Stimulated activated CD4-positive, alpha-beta T cell treated with anti-CD3 and anti-CD28 coated beads, Interleukin-12 subunit alpha, Interleukin-12 subunit beta, amount 100 ng/mL, for 24 hours (primary cell): ENCODE measurements around the gene PRDM16.

ENCODE experiments used
- DNase-seq, 2 experiments: peaks; one replicate each; pipeline ENCODE4 v3.0.0-alpha.2; 2020; ENCODE audit warnings: low read depth in 2 of 2

The PRDM16 gene

DNA sequence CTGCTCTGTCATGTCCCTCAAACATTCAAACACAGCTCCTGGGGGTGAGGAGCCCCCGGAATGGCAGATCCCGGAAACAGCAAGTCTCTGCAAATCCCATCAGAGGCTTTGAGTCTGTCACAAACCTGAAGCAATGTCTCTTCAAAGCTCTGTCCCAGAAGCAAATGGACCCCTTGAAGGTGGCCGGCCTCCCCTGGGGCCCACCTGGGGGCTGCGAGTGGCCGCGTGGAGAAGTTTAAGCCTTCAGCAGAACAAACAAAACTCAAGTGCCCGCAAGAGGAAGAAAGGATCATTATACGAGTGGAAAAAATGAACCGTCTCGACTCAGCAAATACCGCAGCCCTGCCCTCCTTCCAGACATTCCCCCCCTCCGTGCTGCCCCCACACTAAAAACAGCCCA lies 53.3 kb downstream of the PRDM16 start:
- DNase-seq: no peak

DNA sequence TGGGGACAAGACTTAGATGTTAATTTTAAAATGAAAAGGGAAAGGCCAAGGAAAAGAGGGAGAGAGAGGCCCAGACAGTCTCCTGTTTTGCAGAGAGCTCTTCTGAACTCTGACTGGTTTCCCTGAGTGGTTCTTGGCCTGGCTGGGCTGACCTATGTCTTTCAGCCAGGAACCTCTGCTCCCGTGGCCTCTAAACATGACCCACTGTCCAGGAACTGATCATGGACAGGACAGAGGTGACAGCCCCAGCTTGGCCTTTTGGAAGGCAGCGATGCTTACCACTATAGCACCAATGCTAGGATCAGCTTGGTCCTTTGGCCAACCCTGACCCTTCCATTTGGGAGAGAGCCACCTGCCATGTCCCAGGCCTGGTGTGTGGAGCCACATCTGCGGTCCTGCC lies 55.2 kb downstream of the PRDM16 start:
- no peak for DNase-seq

DNA sequence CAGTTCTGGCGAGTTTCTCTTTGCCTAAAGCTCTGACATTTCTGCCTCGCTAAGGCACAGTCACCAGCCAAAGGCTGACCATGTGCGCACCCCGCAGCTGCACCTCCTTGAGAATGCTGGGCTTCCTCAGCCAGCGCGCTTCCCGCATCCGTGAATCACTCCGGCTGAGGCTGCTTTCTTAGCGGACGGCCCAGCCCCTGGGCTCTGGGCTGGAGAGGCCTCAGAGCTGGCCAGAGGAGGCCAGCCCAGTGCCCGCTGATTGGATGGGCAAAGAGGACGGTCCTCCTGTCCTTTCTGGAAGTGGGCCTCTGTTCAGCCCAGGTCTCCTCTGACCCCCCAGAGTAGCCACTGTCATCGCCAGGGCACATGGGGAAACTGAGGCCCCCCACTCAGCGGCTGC lies 56.1 kb downstream of the PRDM16 start:
- no peak for DNase-seq

DNA sequence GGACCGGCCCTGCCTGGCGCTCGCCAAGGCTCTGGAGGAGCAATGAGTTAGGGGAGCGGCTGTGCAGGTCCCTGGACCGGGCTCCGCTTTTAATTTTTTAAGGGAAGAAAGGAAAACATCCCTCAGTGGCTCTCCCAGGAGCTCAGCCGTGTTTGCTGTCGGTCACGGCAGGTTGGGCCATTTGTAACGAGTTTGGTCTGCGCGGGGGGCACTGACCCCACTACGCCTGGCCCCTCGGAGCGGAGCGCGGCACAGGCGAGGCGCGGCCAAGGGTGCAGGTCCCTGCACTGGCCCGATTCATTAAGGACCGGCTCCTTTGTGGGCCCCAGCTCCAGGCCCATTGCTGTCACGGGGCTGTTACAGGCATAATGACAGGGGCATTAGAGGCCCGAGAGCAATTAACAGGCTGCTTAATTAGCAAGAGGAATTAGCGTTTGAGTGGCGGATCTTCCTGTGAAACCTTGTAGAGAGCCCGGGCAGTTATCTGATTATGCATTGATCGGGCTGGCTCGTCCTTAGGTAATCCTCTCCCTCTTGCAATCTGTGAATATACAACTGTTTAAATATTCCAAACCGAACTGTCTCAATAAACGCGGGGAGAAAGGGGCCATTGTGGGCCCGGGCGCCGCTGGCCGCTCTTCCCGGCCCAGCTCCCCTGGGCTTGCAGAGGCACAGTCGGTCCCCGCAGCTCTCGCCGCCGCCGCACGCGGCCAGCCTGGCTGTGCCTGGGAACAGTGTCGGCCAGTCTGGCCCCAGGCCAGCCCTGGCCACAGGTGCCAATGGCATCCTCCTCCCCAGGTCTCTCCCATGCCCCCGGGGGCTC lies 56.8 kb downstream of the PRDM16 start:
- DNase-seq: no peak

DNA sequence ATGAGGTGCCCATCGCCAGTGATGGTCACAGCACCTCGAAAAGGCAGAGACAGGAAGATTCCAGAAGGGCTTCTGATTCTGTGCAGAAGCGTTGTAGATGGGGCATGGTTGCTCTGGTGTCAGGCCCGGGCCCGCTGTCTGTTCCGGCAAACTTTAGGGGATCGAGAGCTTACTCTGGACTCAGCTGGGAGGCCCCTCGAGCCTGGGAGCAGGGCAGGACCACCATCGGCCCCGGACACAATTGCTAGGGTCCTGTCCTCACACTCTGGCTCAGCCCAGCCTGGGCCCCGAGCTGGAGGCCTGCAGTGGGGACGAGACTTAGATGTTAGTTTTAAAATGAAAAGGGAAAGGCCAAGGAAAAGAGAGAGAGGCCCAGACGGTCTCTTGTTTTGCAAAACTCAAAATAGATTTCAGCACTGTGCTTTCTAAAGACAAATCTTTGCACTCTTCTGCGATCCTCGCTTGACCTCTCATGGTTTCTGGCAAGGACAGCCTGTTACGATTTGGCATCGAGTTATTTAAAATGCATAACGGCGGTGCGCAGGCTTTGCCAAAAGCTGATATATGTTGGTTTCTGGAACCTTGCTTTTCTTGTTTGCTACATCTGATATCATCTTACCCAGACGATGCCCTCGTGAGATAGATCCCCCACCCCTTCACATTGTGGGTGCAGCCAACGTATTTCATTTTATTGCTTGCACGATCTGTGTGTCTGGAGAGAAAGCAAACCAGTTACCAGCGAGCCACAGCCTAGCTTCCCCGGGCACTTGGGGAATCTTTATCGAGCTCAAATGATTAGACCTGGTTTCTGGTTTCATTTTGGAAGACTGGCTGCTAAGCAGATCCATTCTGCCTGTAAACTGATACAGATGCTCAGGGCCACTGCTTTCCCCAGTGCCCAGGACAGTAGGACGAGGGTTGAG lies 58.0 kb downstream of the PRDM16 start:
- DNase-seq: no peak

DNA sequence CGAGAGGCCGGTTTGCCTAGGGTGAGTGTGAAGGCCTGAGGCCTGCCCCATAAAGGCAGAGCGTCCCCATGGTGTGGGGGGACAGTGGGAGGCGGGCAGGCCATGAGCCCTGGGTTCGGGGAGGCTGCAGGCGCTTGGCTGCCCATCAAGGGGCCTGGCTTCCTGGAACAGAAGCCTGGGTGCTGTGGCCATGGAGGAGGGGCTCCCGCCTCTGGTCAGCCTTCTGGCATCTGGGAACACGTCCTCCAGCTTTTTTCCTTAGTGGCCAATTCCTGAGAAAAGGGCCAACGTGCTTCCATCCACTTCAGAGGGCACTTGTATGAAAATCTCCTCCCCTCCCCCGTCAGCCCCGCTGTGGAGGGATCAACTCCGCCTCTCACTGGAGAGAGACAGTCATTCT lies 58.7 kb downstream of the PRDM16 start:
- no peak for DNase-seq

DNA sequence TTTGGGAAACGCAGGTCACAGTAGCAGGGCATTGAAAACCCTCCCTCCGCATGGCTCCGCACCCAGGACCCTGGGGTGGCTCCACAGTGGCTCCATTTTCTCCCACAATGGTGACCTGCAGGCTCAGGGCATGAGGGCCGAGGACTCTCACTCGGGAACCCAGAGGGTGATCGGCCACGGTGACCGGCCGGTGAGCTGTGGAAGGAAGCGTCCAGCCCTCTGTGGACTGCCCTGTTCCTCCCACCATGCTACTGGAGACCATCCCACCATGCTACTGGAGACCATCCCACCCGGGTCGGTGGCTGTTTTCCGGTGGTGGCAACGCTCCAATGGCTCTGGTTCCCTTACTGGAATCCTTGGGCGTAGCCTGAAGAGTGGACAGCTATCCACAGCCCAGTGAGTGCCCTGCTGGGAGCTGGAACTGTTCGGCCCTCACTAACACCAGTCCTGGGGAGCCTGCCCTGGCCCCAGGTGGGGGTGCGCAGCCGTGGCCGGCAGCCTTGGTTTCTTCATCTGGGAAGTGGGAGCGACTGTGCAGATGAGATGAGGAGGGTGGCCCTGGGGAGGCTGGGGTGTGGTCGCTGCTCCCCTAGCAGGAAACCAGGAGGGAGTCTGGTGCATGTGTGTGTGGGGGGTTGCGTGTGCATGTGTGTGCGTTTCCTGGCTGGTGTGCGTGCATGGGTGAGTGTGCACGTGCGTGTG lies 59.6 kb downstream of the PRDM16 start:
- DNase-seq: no peak

DNA sequence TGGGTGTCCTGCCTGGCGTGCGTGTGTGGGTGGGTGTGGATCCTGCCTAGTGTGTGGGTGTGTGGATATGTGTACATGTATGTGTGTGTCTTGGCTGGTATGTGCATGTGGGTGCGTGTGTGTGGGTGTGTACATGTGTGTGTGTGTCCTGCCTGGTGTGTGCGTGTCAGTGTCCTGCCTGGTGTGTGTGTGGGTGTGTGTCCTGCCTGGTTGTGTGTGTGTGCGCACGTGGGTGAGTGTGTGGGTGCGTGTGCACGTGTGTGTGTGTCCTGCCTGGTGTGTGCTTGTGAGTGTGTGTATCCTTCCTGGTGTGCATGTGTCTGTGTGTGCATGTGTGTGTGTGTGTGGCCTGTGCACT lies 60.1 kb downstream of the PRDM16 start:
- DNase-seq: no peak

DNA sequence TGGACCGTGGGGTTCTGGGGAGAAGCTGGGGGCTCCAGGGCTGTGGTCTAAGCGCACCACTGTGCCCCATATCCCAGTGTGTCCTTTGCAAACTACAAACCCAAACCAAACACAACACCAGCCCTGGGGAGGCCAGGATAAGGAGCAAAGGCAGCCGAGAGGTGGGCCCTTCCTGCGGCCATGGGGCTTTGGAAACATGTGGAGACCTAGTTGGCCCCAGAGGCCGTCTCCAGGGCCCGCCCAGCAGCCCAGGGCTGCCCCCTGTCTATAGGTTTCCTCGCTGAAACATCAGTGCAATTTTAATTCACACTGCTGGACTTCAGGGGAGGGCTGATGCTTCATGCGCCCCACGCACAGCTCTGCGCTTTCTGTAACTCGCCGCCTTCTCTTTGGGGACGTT lies 61.3 kb downstream of the PRDM16 start:
- no peak for DNase-seq

DNA sequence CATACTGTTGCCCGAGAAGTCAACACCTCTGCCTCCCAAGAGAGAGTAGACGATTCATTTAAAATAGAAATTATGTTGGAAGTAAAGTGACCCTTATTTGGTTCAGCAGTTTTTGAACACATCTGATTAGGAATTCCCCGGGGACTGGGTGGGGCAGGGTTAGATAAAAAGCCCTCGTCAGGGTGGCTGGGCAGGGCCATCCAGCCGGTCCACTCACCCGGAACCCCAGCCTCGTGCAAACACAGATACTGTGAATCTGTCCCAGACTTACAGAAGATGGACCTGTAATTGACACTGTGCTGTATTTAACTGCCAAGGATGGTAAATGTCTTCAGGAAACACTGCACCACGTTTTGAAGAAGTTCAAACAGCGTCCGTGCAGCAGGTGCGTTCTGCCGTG lies 63.7 kb downstream of the PRDM16 start:
- no peak for DNase-seq

DNA sequence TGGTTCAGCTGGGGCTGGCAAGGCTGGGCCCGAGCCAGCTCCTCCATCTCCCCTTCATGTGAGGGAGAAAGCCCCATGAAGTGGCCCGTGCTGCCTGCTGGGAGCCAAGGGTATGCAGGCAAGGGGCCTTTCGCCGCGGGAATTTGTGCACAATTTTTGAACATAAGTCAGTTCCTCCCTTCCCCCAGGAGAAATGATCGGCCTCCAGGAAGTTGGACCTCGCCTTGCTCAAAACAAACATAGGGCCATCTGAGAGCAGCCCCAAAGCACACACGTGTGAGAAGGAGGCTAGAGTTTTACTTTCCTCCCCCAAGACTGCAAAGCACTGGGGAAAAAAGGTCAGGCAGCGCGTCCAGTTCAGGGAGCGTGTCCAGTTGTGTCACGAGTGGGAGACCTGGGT lies 64.7 kb downstream of the PRDM16 start:
- DNase-seq: no peak

DNA sequence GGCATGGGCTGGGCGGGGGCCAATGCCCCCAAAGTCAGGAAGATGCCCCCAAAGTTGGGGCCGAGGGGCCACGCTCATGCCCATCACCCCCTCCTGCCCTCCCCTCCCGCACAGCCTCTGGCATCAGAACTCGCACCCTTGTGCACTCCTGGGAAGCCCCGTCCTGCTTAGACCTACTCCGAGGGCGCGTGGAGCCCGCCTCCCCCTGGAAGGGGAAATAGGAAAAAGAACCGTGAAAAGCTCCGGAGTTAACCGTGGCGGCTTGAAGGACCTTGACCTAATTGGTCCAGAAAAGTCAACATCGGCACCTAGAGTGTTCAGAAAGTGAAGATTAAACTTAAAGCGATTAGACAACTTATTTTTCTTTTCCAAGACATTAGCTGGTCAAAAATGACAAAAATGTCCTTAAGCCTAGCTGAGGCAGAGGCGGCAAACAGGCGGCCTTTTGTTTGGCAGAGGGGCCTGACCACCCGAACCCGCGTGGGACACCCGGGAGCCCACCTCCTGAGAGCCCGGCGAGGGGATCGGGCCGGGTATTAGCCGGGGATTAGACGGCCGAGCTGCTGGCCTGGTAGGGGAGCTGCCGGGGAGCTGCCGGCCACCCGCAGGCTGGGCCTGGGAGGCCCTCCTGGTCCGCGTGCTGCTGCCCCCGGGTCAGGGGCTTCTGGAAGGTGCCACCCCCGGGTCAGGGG lies 65.5 kb downstream of the PRDM16 start:
- DNase-seq: no peak

DNA sequence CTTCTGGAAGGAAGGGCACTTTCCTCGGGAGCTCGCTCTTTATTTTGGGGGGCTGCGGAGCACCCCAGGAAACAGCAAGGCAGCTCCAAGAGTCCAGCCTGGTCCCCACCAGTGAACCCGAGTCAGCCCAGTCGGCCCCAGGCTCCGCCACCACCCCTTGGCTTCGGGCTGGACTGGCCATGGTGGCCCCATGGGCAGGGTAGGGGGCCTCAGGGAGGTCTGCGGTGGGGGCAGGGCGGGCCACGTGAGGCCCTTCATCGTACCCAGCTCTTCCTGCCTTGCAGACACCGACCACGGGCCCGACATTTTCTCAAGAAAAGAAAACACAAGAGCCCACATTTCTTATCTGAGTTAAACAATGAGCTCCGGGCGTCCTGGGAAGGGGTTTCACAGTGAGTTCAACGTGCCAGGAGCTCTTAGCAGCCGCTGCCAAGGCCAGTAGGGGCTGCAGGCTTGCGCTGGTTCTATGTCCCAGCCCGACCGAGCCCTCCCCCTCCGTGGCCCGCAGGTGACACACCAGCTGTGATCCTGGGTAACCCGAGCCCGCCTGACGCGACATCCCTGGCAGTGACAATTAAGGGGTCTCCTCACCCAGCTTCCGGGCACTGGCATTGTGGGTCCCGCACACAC lies 66.2 kb downstream of the PRDM16 start:
- DNase-seq: no peak

DNA sequence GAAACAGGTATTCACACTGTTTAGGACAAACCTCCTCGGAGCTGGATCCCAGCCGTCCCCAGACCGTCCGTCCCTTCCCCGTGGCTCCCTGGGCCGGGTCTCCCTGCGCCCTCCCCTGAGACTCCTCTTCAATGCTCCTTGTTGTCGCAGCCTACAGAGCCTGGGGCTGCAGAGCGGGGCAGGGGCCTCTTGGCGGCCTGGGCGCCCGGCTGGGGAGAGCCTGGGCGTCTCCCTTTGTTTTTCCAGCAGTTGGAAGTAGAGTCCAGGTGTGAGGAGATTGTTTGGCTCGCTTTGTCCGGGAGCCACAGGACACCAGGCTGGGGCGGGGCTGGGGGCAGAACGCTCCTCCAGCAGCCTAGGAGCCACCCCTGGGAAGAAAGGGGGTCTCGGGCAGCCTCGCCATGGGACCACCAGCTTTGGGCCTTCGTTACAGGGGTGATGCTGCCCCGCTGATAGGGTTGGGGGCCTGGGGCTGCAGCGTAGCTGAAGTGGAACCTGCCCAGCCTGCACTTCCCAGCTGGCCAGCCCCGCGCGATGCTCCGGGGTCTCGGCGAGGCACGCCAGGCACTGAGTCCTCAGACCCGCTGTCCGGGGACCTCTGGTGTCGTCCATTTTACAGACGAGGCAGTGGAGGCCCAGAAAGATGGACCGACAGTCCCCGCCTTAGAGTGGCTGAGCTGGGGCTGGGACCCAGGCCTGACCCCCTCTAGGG lies 66.9 kb downstream of the PRDM16 start:
- DNase-seq: no peak

DNA sequence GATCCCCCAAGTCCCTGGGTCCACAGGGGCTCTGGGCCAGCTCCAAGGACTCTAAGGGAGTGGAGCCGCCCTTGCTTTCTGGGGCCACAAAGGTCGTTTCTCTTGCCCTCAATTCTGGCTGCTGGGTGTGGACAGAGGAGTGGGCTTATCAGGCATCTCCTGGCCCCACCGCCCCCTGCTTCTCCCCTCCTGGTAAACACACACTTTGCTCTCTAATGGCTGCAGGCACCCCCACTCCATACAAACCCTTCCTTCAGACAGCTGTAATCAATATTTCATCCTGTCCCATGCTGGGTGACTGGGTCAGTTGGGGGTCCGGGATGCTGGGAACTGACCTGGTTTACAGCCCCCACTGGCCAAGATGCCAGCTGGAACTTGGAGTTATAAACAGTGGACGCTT lies 67.5 kb downstream of the PRDM16 start:
- DNase-seq: no peak

DNA sequence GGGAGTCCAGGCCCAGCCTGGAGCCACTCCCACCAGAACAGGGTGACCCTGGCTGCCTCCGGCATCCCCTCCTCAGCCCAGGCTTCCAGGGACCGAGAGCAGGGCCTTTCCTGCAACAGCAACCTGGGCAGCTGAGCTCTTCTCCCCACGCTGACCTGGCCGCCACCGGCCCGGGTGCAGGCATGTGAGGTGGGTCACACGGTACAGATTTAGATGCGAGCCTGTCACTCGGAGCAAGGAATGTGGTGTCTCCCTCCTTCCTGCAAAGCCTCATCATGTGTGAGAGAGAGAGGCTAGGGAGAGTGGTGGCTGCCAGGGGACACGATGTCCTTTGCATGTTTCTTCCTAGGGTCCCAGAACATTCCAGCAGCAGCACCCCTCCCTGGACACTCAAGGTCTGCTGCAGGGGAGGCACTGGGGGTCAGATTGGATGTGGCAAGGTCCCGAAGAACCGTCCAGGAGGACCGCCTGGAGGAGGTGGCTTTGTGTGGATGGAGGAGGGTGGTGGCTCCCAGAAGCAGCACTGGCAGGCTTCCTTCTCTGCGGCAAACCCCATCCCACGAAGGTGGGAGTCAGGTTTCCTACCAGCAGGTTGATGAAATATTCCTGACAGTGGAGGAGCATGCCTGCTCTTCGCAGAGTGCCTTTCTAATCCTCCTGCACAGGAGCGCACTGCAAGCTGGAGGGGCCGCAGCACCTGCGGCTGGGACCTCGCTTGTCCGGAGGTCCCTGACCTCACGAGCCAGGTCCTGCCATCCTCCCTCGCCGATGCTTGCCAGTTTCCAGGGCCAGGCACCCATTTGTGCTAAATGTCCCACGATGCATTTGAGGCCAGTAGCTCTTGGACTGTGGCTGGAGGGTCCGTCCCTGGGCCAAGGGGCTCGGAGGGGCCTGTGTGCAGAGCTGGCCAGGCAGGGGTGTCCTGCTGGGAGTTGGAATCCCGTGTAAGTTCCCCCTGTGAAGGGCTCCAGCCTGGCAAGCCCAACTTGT lies 68.4 kb downstream of the PRDM16 start:
- DNase-seq: no peak

DNA sequence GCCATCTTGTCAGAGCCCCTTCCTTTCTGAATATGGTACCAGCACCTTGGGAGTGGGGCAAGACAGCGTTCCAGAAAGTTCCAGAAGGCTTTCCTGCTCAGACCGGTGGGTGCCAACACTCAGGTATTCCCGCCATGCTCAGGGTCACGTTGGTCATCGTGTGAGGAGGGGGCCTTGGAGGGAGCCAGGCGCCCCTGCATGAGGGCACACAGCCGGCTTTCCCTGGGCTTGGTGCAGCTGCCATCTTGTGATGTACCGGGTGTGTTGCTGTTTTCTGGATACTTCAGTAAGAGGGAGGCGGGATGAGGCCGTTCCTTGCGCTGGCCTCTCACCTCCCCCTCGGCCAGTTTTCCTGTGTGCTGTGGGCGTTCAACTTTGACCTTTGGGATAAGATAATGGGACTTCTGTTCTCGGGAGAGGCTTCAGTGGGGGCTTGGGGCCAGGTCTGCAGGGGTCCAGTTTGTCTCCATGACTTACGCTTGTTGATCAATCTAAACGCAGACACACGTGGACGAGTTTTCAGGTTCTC lies 69.7 kb downstream of the PRDM16 start:
- DNase-seq: no peak

DNA sequence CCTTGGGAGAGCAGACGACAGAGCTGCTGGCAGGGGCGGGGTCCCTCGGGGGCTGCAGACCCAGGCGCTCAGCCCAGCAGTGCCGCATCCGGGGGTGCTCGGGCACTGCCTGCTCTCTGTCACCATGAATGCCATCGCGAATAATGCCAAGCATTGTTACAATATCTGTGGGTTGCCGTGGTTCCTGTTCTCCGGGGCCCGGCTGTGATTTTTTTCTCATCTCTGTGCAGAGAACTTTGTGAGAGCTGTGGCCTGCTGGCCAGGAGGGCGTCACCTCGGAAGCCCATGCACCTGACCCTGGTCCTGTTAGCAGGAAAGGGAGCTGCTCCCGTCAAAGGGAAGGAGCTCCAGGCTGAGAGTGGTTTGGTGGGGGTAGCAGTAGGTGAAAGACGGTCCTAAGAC lies 70.4 kb downstream of the PRDM16 start:
- DNase-seq: no peak

DNA sequence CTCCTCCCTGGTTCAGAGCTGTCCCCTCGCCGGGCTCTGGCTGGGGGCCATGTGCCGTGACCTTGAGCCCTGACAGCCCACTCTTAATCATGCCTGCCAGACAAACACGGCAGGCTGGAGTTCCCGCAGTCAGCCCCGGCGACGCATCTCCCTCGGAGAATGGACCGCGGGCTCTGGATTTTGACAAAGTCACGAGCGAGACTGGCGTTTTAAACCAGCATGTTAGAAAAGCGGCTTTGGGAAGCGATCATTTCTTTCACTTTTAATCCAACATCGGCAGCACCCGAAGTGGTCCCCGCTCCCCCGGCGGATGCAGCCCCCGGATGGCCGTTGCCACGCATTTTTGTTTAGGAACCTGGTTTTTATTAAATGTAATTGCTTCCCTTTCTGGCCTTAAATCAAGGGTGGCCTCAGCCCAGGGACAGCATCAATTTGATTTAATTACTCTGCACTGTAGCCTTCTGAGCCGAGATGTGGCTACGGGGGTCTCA lies 70.9 kb downstream of the PRDM16 start:
- no peak for DNase-seq
